ENCODE results near the gene KRTAP10-3. TPM values are rescaled to one million over a fixed set of nuclear protein-coding genes. Genes with fewer than 3 reads are reported as not detected.

Gene KRTAP10-3
- total RNA-seq, 1 donor from 2014 or later = not detected

- H3K27me3 ChIP-seq (ENCODE audit: control insufficient read depth, insufficient read depth, low read length) = no peaks in the 10 kb centered on the region
- no peak for TF ChIP-seq CTCF (IDR thresholded peaks at IDR 0.05; ENCODE audit: insufficient read depth, low read length, severe bottlenecking)
- H3K4me3 ChIP-seq (ENCODE audit: low read depth, low read length) = no peak overlapping the region
- DNase-seq (ENCODE audit: low read depth) (no peak), FAIRE-seq (no peak)
- H3K36me3 ChIP-seq (ENCODE audit: control insufficient read depth, insufficient read depth, low read length) = no peaks in the 10 kb centered on the region
These were observed 31.7 kb upstream of the KRTAP10-3 start for GRCh38 chr21:44590311-44590721.

GRCh38 chr21:44589586-44590305 is 31.2 kb upstream of the KRTAP10-3 start:
- DNase-seq (ENCODE audit: low read depth) = no peak
- FAIRE-seq = no peak
- H3K4me3 ChIP-seq (ENCODE audit: low read depth, low read length) = no peak overlapping the region
- H3K36me3 ChIP-seq (ENCODE audit: control insufficient read depth, insufficient read depth, low read length) = no peaks in the 10 kb centered on the region
- TF ChIP-seq CTCF (IDR thresholded peaks at IDR 0.05; ENCODE audit: insufficient read depth, low read length, severe bottlenecking) = no peak
- H3K27me3 ChIP-seq (ENCODE audit: control insufficient read depth, insufficient read depth, low read length) = no peaks in the 10 kb centered on the region

GRCh38 chr21:44589094-44589493 is 30.5 kb upstream of the KRTAP10-3 start:
- no peak for FAIRE-seq
- no peaks in the 10 kb centered on the region for H3K27me3 ChIP-seq (ENCODE audit: control insufficient read depth, insufficient read depth, low read length)
- no peaks in the 10 kb centered on the region for H3K36me3 ChIP-seq (ENCODE audit: control insufficient read depth, insufficient read depth, low read length)
- H3K4me3 ChIP-seq (ENCODE audit: low read depth, low read length) = no peak overlapping the region
- DNase-seq (ENCODE audit: low read depth) = no peak
- no peak for TF ChIP-seq CTCF (IDR thresholded peaks at IDR 0.05; ENCODE audit: insufficient read depth, low read length, severe bottlenecking)

- H3K4me3 ChIP-seq (ENCODE audit: low read depth, low read length) = no peak overlapping the region
- no peak for TF ChIP-seq CTCF (IDR thresholded peaks at IDR 0.05; ENCODE audit: insufficient read depth, low read length, severe bottlenecking)
- FAIRE-seq = no peak
- H3K36me3 ChIP-seq (ENCODE audit: control insufficient read depth, insufficient read depth, low read length) = no peaks in the 10 kb centered on the region
- DNase-seq (ENCODE audit: low read depth) = no peak
- no peaks in the 10 kb centered on the region for H3K27me3 ChIP-seq (ENCODE audit: control insufficient read depth, insufficient read depth, low read length)
These were observed 27.3 kb upstream of the KRTAP10-3 start for GRCh38 chr21:44585892-44586291.

GRCh38 chr21:44583800-44584147 is 25.2 kb upstream of the KRTAP10-3 start:
- DNase-seq (ENCODE audit: low read depth) (no peak), FAIRE-seq (peak; percentile 32)
- H3K36me3 ChIP-seq (ENCODE audit: control insufficient read depth, insufficient read depth, low read length) = no peaks in the 10 kb centered on the region
- H3K27me3 ChIP-seq (ENCODE audit: control insufficient read depth, insufficient read depth, low read length) = no peaks in the 10 kb centered on the region
- TF ChIP-seq CTCF (IDR thresholded peaks at IDR 0.05; ENCODE audit: insufficient read depth, low read length, severe bottlenecking) = no peak
- no peak overlapping the region for H3K4me3 ChIP-seq (ENCODE audit: low read depth, low read length)
